A549 treated with AZD9567 at 1 μM for 4 hours (cell line): Measurements from ENCODE around the gene PCYT1B. TPM values are rescaled to one million over a fixed set of nuclear protein-coding genes. Genes with fewer than 3 reads are reported as not detected.

Experiments
- total RNA-seq: library from RNA; stranded (reverse); fragments of 200-300 nt; extraction: Qiagen RNA extraction; gene quantifications from 5 replicates; pipeline ENCODE4 v1.2.3, GENCODE V29; 2022; ENCODE audit not compliant: insufficient read depth

The PCYT1B gene
- not detected in 5 replicates for total RNA-seq

GRCh38 chrX:24647257-24648058 is at the start of gene PCYT1B:
TSS of gene PCYT1B (minus strand) at chrX:24647347. CDS start at chrX:24647105, 242 bp downstream.

DNA sequence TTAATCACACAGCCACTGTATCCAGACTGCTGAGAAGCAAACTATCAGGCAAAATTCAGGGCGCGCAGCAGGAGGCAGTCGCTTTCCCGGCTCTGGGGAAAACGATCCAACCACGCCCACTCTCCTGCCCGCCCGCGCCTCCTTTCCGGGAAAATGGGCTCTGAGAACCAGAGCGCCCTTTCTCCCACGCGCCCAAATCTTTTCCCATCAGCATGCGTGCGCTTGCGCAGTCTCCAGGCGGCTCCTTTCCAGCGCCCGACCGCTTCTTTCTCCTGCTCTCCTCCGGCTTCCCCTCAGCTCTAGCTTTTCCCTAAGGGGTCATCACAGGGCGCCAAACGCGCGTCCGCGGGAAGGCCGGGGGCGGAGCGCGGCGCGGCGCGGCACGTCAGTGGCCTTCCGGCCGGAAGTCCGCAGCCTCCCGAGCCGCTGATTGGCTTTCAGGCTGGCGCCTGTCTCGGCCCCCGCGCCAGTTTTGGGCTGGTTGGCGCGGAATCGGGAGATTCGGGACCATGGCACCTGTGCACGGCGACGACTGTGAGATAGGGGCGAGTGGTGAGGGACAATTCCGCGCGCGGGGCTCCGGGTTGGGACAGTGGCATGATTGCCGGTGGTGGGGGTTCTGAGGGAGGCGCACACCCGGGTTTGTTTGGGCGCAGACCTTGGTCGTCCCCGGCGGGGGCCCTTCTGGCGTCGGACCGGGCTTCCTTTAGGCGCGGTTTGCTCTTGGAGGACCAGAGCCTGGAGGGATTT is 46.5 kb upstream of the PCYT1B start, which contains the start of gene POLA1:
TSS of gene POLA1 (plus strand) at position 466 of the 750 bp plus-strand sequence. CDS start at position 510, 44 bp downstream.

Other genes starting within 250 kb of the PCYT1B start
- gene PDK3, start 182.1 kb downstream of the PCYT1B start, total RNA-seq = 4.8 to 5.3 TPM (median 5.2 TPM) in 5 replicates
- gene POLA1, start 46.6 kb upstream of the PCYT1B start, total RNA-seq = 10.1 to 28.1 TPM (median 10.8 TPM) in 5 replicates